Measurements from ENCODE around the gene DOK1.

Gene DOK1

GRCh38 chr2:74540291-74540690 lies 14.2 kb upstream of the DOK1 start:
- DNase-seq (ENCODE audit: low read depth): no peak
- TF ChIP-seq CTCF (conservative IDR thresholded peaks at IDR 0.05; ENCODE audit: low read depth, low read length): no peak
- H3K4me3 ChIP-seq (ENCODE audit: low read depth, low read length): no peak overlapping the region

- TF ChIP-seq CTCF (conservative IDR thresholded peaks at IDR 0.05; ENCODE audit: low read depth, low read length): no peak
- no peak overlapping the region for H3K4me3 ChIP-seq (ENCODE audit: low read depth, low read length)
- DNase-seq (ENCODE audit: low read depth): no peak
These were observed 11.5 kb upstream of the DOK1 start for GRCh38 chr2:74542978-74543377.

GRCh38 chr2:74544634-74545033 lies 9.9 kb upstream of the DOK1 start:
- H3K4me3 ChIP-seq (ENCODE audit: low read depth, low read length): no peak overlapping the region
- no peak for DNase-seq (ENCODE audit: low read depth)
- TF ChIP-seq CTCF (conservative IDR thresholded peaks at IDR 0.05; ENCODE audit: low read depth, low read length): peak; percentile 25

GRCh38 chr2:74546004-74546403 lies 8.5 kb upstream of the DOK1 start:
- no peak for TF ChIP-seq CTCF (conservative IDR thresholded peaks at IDR 0.05; ENCODE audit: low read depth, low read length)
- no peak overlapping the region for H3K4me3 ChIP-seq (ENCODE audit: low read depth, low read length)
- no peak for DNase-seq (ENCODE audit: low read depth)

GRCh38 chr2:74548285-74548899 lies 6.1 kb upstream of the DOK1 start:
- H3K4me3 ChIP-seq (ENCODE audit: low read depth, low read length): peak overlapping the region; percentile 58
- no peak for TF ChIP-seq CTCF (conservative IDR thresholded peaks at IDR 0.05; ENCODE audit: low read depth, low read length)
- no peak for DNase-seq (ENCODE audit: low read depth)

GRCh38 chr2:74548900-74549826 lies 5.4 kb upstream of the DOK1 start:
- DNase-seq (ENCODE audit: low read depth): no peak
- TF ChIP-seq CTCF (conservative IDR thresholded peaks at IDR 0.05; ENCODE audit: low read depth, low read length): no peak
- H3K4me3 ChIP-seq (ENCODE audit: low read depth, low read length): peak overlapping the region; percentile 58
